HG03064 (cell line): ENCODE measurements around the gene MDH2.
"Not testable (repeated sequence)": the region's sequence is repeated elsewhere in the genome, so short reads cannot be mapped to it uniquely, and the experiment has no call there.

Experiments used
- ATAC-seq: cut with Tn5 transposase; IDR thresholded peaks from one replicate; pipeline ENCODE4 v1.9.1; 2021; ENCODE audit warnings: low read depth; ENCODE audit not compliant: unreplicated experiment

Gene MDH2

GRCh38 chr7:76069238-76069638 lies 21.3 kb downstream of the MDH2 start:
- no peak for ATAC-seq

- ATAC-seq: no peak
Observed at GRCh38 chr7:76071316-76072242, 23.7 kb downstream of the MDH2 start.

GRCh38 chr7:76072243-76073148 lies 24.6 kb downstream of the MDH2 start:
- ATAC-seq: no peak

GRCh38 chr7:76073335-76073990 lies 25.6 kb downstream of the MDH2 start:
- ATAC-seq: no peak

- no peak for ATAC-seq
Observed at GRCh38 chr7:76074306-76074971, 26.5 kb downstream of the MDH2 start.

GRCh38 chr7:76074972-76075370 lies 27.1 kb downstream of the MDH2 start:
- no peak for ATAC-seq

GRCh38 chr7:76076995-76077394 lies 29.1 kb downstream of the MDH2 start:
- ATAC-seq: no peak

GRCh38 chr7:76077435-76077834 lies 29.5 kb downstream of the MDH2 start:
- ATAC-seq: no peak

GRCh38 chr7:76080204-76080603 lies 32.3 kb downstream of the MDH2 start:
- no peak for ATAC-seq

GRCh38 chr7:76084115-76084514 lies 36.2 kb downstream of the MDH2 start:
- ATAC-seq: not testable (repeated sequence)

GRCh38 chr7:76086070-76086469 lies 38.2 kb downstream of the MDH2 start:
- no peak for ATAC-seq

GRCh38 chr7:76087362-76087791 lies 39.5 kb downstream of the MDH2 start:
- ATAC-seq: not testable (repeated sequence)

GRCh38 chr7:76089865-76090475 lies 42.1 kb downstream of the MDH2 start:
- no peak for ATAC-seq

- ATAC-seq: no peak
Observed at GRCh38 chr7:76091506-76091905, 43.6 kb downstream of the MDH2 start.

GRCh38 chr7:76093531-76093930 lies 45.6 kb downstream of the MDH2 start:
- ATAC-seq: not testable (repeated sequence)

GRCh38 chr7:76094326-76094725 lies 46.4 kb downstream of the MDH2 start:
- ATAC-seq: not testable (repeated sequence)

GRCh38 chr7:76095908-76096307 lies 48.0 kb downstream of the MDH2 start:
- no peak for ATAC-seq

- ATAC-seq: not testable (repeated sequence)
Observed at GRCh38 chr7:76101693-76102437, 54.0 kb downstream of the MDH2 start.

GRCh38 chr7:76103788-76104187 lies 55.9 kb downstream of the MDH2 start:
- not testable (repeated sequence) for ATAC-seq
